ENCODE results near the gene HID1. TPM values are rescaled to one million over a fixed set of nuclear protein-coding genes. Genes with fewer than 3 reads are reported as not detected.
A peak's percentile ranks its signal among the peaks of the same experiment; 100 is the strongest.

The HID1 gene
- total RNA-seq, 2 donors from 2014 or later: 87.1 to 101 TPM

GRCh38 chr17:74957935-74958740 lies 14.4 kb downstream of the HID1 start:
- TF ChIP-seq CTCF (IDR thresholded peaks at IDR 0.05): peak; percentile 86 to 91 (median 88)
- no peak for TF ChIP-seq POLR2AphosphoS5 (IDR thresholded peaks at IDR 0.05)
- no peak for TF ChIP-seq POLR2A (IDR thresholded peaks at IDR 0.05)
- H3K4me1 ChIP-seq (replicated peaks): no peaks in the 10 kb centered on the region
- no peaks in the 10 kb centered on the region for H3K36me3 ChIP-seq
- WGBS: 38% methylated on average over 26 of the region's 33 CpGs
- H3K27me3 ChIP-seq (replicated peaks; ENCODE audit: insufficient read depth): no peaks in the 10 kb centered on the region
- H3K27ac ChIP-seq: no peak overlapping the region
- no peak overlapping the region for H3K4me3 ChIP-seq
- no peaks in the 10 kb centered on the region for H3K9me3 ChIP-seq
- intact Hi-C loops (cut with DNase I): loop anchor here (2.0 kb wide), 1 partner anchor 165 kb away; no protein-coding TSS in a partner anchor
- DNase-seq (ENCODE audit: low spot score): peak; percentile 59

GRCh38 chr17:74956093-74956492 lies 16.5 kb downstream of the HID1 start:
- no peaks in the 10 kb centered on the region for H3K36me3 ChIP-seq
- no peak overlapping the region for H3K27ac ChIP-seq
- no peaks in the 10 kb centered on the region for H3K4me1 ChIP-seq (replicated peaks)
- H3K4me3 ChIP-seq: no peak overlapping the region
- H3K9me3 ChIP-seq: no peaks in the 10 kb centered on the region
- TF ChIP-seq CTCF (IDR thresholded peaks at IDR 0.05): no peak
- TF ChIP-seq POLR2AphosphoS5 (IDR thresholded peaks at IDR 0.05): no peak
- no peak for TF ChIP-seq POLR2A (IDR thresholded peaks at IDR 0.05)
- no peaks in the 10 kb centered on the region for H3K27me3 ChIP-seq (replicated peaks; ENCODE audit: insufficient read depth)
- WGBS: 83% methylated on average over 4 of the region's 4 CpGs
- DNase-seq (ENCODE audit: low spot score): no peak
- intact Hi-C loops (cut with DNase I): no loop called here

GRCh38 chr17:74954665-74955421 lies 17.7 kb downstream of the HID1 start:
- H3K9me3 ChIP-seq: no peaks in the 10 kb centered on the region
- no peak overlapping the region for H3K27ac ChIP-seq
- H3K27me3 ChIP-seq (replicated peaks; ENCODE audit: insufficient read depth): no peaks in the 10 kb centered on the region
- intact Hi-C loops (cut with DNase I): no loop called here
- H3K4me1 ChIP-seq (replicated peaks): no peaks in the 10 kb centered on the region
- H3K4me3 ChIP-seq: no peak overlapping the region
- H3K36me3 ChIP-seq: no peaks in the 10 kb centered on the region
- DNase-seq (ENCODE audit: low spot score): no peak
- 74% methylated on average over 13 of the region's 13 CpGs for WGBS
- TF ChIP-seq CTCF (IDR thresholded peaks at IDR 0.05): no peak
- TF ChIP-seq POLR2AphosphoS5 (IDR thresholded peaks at IDR 0.05): no peak
- no peak for TF ChIP-seq POLR2A (IDR thresholded peaks at IDR 0.05)

GRCh38 chr17:74954115-74954514 lies 18.4 kb downstream of the HID1 start:
- DNase-seq (ENCODE audit: low spot score): no peak
- intact Hi-C loops (cut with DNase I): no loop called here
- 88% methylated on average over 15 of the region's 15 CpGs for WGBS
- H3K9me3 ChIP-seq: no peaks in the 10 kb centered on the region
- no peaks in the 10 kb centered on the region for H3K27me3 ChIP-seq (replicated peaks; ENCODE audit: insufficient read depth)
- no peaks in the 10 kb centered on the region for H3K36me3 ChIP-seq
- H3K4me1 ChIP-seq (replicated peaks): no peaks in the 10 kb centered on the region
- H3K4me3 ChIP-seq: no peak overlapping the region
- no peak overlapping the region for H3K27ac ChIP-seq
- TF ChIP-seq CTCF (IDR thresholded peaks at IDR 0.05): no peak
- TF ChIP-seq POLR2AphosphoS5 (IDR thresholded peaks at IDR 0.05): no peak
- no peak for TF ChIP-seq POLR2A (IDR thresholded peaks at IDR 0.05)
